Esophagus squamous epithelium (tissue), 4 donors: ENCODE measurements around the gene UTS2R.

ENCODE experiments used
- POLR2A ChIP-seq, 4 donors: fragments of 450-650 bp; IDR thresholded peaks; one replicate each; pipeline ENCODE4 v1.6.1; 2017; ENCODE audit warnings: antibody characterized with exemption in 4 of 4, mild to moderate bottlenecking in 4 of 4, moderate library complexity in 3 of 4
- TF ChIP-seq, protein P1 (sequence below), 6 experiments: fragments of 450-650 bp in 4 of 6; fragments of 200-600 bp in 2 of 6; sonication (generic) in 2 of 6; IDR thresholded peaks; one replicate each; pipeline ENCODE4 v1.5.1; 2016 to 2019; ENCODE audit warnings: antibody characterized with exemption in 6 of 6, mild to moderate bottlenecking in 4 of 6, moderate library complexity in 4 of 6

DNA sequence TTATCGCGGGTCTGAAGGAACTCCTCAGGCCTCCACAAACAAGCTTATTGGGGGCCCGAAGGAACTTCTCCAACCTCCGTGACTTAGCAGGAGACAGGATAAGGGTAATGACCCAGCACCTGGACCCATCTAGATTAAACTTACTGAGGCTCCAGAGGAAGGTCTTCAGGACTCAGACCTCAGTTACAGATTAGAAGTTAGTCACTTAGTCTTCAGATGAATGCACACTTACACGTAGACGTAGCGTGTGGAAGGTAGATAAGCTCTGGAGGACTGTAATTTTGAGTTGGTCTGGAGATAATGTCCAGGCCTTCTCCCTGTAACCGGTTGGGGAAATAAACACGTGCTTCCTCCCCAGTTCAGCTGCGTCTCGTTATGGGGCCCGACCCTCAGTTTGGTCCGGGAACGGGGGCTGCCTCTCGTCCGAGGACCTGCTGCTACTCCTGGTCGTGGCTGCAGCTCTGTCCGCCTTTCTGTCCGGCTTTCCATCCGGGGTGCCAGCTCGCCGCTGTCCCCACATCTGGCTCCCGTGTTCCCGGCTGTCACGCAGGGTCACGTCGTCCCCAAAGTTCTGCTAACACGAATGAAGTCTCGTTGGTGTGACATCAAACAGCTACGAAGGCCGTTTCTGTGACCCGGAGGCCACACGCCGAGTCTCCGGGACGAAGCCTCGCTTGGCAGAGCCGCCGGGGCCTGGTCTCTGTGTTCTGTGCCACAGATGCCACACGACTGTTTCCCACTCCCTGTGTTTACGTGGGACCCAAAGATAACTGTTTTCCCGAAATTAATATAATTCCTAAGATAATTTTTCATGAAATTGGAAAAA is 26.2 kb upstream of the UTS2R start:
- no peak for TF ChIP-seq POLR2A (IDR thresholded peaks at IDR 0.05)
- TF ChIP-seq, protein P1, sequence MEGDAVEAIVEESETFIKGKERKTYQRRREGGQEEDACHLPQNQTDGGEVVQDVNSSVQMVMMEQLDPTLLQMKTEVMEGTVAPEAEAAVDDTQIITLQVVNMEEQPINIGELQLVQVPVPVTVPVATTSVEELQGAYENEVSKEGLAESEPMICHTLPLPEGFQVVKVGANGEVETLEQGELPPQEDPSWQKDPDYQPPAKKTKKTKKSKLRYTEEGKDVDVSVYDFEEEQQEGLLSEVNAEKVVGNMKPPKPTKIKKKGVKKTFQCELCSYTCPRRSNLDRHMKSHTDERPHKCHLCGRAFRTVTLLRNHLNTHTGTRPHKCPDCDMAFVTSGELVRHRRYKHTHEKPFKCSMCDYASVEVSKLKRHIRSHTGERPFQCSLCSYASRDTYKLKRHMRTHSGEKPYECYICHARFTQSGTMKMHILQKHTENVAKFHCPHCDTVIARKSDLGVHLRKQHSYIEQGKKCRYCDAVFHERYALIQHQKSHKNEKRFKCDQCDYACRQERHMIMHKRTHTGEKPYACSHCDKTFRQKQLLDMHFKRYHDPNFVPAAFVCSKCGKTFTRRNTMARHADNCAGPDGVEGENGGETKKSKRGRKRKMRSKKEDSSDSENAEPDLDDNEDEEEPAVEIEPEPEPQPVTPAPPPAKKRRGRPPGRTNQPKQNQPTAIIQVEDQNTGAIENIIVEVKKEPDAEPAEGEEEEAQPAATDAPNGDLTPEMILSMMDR (IDR thresholded peaks at IDR 0.05): no peak
